Stimulated activated CD4-positive, alpha-beta T cell treated with anti-CD3 and anti-CD28 coated beads, Interleukin-1b, Interleukin-23, amount 100 ng/mL, for 24 hours (primary cell): ENCODE measurements around the gene MATCAP1.
A peak's percentile ranks its signal among the peaks of the same experiment; 100 is the strongest.

Source experiments
- DNase-seq, 4 experiments: peaks; one replicate each; pipeline ENCODE4 v3.0.0-alpha.2; 2020; ENCODE audit warnings: low read depth in 4 of 4, low spot score in 1 of 4

The MATCAP1 gene

DNA sequence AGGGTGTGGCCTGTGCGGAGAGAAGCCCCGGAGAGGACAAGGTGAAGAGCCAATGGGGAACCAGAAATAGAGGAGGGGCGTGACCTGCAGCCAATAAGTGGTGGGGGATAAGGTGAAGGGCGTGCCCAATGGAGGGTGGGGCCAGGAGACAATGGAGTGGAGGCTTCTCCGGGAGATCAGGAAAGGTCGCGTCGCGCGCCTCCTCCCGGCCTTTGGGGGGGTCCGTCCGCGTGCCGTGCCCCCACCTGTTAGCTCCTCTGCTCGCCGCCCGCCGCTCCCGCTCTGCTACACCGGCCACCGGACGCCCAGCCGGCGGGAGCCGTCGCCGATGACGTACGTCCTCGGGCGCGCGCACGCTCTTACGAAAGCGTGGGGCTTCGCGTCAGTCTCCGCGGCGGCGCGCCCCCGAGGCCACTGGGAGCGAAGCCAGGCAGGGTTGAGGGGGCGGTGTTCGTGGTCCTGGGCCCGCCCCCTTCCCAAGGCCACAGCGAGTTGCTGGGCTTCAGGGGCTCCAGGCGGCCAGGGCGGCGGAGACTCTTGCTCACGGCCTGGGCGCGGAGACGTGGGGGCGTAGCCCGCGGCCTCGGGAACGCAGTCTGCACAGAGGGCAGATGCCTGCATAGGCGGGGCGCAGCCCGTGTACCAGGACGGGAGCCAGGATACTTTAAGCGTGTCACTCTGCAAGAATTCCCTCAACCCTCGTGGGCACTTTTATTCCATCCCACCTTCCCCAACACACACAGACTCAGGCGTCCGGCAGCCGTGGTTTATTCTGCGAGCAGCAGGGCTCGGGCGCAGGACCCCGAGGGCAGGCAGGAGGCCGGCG, at the start of gene MATCAP1:
MATCAP1 (minus strand) TSS at position 337 of the 826 bp plus-strand sequence. CDS start 3,353 bp downstream, outside the sequence.
- peak; percentile 72 to 91 (median 84) for DNase-seq

DNA sequence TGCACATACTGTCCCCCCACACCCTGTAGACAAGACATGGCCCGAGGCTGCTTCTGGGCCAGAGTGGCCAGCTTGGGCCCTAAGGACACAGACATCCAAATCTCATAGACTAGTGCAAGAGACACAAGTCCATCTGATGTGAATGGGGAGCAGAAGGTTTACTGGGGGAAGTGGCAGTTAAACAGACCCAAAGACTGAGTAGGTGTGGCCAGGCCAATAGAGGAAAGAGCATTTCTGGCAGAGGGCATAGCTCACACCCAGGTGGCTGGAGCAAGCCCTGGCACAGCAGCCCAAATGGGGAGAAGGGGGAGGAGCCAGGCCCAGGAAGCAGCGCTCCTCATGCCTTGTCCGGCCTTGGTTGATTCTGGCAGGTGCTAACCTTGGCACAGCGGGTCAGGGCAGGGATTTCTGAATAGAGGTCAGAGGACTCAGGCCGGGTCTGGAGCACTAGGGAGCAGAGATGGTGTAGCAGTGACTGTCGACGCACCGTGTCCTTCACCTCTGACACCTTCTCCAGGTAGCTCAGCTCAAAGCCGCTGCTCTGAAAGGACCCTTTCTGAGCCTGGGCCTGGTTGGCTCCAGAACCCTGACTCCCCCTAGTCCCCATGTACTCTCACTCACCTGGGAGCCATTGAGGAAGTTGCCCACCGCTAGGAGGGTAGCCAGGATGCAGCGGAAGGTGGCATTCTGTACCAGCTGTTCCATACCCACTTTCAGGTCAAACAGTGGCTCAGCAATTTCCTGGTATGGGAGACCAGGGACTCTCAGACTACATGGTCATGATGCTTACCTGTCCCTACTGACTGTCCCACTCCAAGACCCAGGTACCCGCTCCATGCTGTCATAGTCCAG, 47.3 kb upstream of the MATCAP1 start:
- no peak for DNase-seq

DNA sequence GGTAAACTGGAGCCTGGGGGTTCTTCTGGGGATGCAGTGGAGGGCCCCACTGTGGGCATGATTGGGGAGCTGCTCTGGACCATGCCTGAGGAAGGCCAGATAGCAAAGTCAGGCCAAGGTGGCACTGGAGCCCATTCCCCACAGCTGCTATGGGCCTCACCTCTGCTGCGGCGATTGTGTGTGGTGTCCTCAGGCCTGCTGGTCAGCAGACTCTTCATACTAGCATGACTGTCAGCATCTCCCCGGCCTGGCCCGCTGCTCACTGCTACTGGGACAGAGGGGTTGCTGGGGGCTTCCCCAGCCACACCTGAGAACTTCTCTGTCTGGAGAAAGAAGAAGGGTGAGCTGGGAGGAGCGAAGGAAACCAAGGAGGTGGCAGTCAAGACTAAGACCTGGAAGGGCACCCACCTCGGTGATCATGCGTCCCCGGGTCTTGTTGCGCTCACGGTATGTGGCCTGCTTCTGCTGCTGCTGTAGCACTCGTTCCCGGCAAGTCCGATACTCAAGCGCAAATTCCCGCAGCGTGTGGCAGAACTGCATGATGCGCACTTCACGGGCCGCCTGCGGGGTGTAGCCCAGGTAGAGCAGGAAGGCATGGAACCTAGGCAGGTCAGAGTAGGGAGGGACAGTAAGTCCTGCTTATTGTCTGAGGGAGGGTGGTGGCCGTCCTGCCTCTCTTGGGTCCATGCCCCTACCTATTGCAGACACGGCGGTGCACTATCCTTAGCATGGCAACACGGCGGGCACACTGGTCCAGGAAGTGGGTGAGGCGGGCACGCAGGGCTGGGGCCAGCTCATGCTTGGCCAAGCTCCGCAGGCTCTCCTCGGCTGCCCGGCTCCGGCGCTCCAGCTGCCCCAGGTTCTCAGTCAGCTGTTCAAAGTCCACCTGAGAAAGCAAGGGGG, 46.4 kb upstream of the MATCAP1 start:
- no peak for DNase-seq

DNA sequence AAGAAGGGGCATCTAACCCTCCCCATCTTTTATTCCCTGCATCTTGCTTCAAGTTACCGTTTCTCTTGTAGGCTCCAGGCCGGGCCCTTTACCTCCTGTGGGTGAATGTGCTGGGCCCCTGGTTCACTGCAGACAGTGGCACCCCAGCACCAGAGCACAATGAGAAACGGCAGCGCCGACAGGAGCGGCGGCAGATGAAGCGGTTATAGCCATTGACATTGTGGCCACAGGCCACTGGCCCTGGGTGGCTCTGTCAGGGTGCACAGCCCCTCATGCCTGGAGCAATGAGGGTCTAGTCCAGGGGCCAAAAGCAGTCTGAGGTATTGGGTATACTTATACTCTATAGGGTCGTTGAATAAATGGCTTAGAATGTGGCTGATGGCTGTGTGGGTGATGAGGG, 45.1 kb upstream of the MATCAP1 start:
- no peak for DNase-seq

DNA sequence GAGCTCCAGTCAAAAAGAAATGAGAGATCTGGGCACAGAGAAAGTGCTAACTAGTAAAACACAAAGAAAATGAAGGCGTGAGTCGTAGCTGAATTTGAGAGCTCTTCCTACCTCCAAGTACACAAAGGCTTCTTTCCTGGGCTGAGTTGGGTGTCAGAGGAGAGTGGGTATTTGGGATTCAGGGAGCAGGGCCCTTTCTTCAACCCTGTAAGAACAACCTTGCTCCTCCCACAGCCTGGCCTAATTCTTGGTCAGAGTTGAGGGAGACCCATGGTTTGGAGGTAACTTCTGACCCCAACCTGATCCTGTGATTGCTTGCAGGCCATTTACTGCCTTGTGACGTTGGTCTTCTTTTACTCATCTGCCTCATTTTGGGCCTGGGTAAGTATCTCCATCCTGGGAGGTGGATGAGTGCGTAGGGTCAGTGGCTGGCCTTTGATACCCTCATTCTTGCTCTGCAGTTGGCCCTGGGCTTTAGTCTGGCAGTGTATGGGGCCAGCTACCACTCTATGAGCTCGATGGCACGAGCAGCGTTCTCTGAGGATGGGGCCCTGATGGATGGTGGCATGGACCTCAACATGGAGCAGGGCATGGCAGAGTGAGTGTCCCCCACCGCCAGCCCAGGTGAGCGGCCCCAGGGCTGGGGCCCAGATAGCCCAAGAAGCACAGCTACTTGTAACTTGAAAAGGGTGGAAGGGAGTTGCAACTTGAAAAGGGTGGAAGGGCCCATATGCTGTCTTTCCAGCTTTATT, 44.4 kb upstream of the MATCAP1 start:
- DNase-seq = no peak

DNA sequence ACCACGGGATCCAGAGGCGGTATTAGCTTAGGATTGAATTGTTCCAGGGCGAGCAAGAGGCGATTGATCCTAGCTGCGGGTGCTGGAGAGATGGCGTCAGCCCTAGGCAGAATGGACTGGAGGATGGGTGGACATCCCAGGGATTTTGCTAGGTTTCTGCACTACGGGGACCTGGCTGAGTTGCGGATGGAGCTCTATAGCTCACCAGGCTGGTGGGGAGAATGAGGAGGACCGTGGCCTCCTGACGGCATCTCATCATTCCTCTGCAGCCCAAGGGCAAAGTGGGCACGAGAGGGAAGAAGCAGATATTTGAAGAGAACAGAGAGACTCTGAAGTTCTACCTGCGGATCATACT, 43.8 kb upstream of the MATCAP1 start:
- no peak for DNase-seq

DNA sequence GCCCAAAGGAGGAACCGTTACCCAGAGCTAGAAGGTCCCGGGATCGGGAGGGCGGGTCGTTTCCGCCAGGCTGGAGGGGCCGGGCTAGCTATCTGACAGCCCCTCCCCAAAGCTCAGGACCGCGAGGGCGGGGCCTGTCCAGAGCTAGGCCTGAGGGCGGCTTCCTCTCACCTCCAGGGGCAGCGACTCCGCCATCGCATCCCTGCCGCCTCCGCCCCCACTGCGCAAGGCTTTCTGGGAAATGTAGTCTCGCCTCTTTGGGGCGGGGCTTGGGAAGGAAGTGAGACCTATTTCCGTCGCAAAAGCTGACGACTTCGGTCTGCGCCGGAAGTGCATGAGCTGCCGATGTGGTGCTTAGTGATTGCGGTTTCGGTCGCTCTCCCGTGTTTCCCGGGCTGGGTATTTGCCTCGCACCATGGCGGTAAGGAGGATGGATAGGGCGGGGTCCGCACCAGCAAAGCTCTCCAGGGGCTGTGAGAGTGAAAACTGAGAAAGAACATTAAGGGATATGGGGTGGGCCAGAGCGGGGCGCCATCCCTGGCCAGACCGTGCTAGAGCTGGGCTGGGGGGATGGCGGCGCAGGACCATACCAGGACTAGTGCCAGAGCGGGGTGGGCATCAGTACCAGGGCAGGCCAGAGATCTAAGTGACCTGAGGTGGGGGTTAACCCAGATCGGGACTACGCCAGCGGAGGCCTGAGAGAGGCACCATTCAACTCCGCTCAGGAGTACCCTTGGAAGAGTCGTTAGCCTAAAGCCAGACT, 43.2 kb upstream of the MATCAP1 start, which contains the start of gene TMEM208:
TMEM208 (plus strand) TSS at position 327 of the 763 bp plus-strand sequence; CDS start at position 416, 89 bp downstream.
- DNase-seq = peak; percentile 92 to 98 (median 97)

DNA sequence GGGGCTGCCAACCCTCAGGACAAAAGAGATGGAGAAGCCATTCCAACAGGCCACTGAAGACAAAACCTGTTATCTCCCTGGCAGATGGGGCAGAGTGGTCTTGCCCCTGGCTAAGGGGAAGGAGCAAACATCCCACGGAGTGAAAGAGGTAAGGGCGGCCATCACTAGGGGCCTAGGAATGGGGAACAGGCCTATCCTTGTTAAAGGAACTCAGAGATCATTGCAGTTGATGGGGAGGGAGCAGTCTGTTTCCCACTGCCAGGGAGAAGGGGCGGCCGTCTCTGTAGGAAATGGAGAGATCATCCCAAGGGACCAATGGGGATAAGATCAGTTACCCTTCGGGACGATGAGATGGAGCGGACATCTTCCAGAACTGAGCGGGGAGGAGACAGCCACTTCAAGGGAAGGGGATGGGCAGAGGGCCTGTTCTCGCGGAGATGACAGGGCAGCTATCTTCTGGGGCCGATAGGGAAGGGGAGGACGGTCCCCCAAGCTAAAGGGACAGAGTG, 42.6 kb upstream of the MATCAP1 start:
- DNase-seq = no peak

DNA sequence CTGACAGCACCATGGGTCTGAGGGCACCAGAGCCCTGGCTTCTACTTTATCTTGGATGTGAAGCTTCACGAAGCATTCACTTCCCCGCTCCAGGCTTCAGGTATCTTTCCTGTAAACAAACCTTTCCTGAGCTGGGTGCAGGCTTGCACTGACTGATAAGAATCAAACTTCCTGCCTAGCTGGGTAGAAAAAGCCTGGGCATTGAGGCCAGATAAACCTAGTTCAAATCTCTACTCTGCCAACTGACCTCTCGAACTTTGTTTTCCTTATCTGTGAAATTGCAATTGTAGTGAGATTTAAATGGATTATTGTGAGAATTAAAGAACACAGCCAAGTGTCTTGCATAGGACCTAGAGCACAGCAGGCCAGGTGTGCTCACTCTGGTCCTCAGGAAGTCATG, 40.2 kb upstream of the MATCAP1 start:
- no peak for DNase-seq

DNA sequence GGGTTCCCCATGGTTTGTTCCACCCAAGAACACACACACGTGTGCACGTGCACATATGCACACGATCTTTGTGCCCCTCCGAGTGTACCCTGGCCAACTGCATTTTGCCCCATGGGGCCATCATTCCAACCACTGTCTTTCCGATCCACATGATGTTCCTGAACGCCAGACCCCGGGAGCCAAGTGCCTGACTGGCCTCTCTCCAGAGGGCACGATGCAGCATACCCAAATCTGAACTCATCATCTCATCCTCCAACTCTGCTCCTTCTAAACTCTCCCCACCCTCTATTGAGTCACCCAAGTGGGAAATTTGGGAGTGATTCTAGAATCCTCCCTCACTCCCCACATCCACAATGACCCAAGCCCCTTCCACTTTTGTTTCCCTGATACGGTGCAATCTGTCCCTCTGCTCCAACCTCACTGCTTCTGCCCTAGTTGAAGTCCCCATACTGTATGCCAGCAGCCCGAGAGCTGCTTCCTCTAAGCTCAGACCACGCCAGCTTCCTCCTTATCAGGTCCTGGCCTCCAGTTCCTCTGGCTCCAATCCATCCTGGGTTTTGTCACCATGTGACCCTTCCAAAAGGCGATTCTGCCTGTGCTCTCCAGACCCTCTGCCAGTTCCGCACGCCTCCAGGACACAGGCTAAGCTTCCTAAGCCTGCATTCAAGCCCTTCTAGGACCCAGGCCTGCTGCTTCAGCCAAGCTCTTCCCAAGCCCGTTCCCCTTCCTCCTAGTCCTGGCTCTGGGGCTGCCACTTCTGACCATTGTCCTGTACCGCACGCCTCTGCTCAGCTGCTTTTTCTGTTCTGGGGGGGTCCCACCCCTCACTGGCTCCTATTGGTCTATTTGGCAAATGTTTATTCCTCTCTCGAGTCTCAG, 33.1 kb upstream of the MATCAP1 start:
- no peak for DNase-seq

DNA sequence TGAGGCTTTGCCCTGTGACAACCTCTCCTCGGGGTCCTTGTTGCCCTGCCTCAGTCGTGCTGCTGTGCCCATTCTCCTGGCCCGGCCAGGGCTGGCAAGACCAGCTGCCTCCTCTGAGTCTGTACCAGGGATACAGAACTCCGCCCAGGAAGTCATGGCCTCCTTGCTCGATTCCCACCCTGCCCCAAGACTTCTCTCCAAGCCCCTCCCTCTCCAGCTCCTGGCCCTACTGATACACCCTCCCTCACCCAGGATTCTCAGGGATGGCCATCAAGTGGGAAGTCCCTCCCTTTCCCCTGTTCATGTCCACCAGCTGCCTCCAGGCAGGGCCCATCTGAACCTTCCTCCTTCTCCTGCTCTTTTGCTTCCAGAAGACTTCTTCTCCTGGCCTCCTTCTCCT, 31.9 kb upstream of the MATCAP1 start:
- no peak for DNase-seq

DNA sequence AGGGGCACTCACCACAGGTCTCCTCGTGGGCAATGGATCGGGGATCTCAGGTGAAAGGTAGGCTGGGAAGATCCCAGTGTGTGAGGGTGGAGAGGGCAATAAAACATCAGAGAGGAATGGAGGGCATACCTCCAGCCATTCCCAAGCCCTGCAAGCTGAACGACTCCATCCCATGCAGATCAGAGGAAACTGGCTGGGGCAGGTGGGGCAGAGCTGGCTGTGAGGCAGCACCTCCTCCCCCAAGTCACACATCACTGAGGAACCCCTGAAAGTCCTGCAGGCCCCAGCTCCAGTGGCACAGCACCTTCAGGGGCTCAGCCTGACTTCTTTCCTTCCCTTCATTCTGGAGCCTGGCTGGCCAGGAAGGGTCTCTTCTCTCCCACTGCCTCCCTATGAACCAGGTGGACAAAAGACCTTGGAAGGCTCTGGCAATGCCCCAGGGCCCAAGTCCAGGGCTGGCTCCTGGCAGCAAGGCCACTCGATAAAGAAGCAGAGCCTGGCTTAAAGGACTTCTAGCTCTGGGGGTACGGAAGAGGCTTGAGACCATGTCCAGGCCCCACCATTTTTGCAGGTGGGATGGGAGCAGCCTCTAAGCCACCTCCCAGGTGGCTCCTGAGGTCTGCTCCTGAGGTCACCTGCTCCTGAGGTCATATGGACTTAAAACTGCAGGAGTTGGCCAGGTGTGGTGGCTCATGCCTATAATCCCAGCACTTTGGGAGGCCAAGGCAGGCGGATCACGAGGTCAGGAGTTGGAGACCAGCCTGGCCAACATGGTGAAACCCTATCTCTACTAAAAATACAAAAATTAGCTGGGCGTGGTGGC, 29.6 kb upstream of the MATCAP1 start:
- no peak for DNase-seq

DNA sequence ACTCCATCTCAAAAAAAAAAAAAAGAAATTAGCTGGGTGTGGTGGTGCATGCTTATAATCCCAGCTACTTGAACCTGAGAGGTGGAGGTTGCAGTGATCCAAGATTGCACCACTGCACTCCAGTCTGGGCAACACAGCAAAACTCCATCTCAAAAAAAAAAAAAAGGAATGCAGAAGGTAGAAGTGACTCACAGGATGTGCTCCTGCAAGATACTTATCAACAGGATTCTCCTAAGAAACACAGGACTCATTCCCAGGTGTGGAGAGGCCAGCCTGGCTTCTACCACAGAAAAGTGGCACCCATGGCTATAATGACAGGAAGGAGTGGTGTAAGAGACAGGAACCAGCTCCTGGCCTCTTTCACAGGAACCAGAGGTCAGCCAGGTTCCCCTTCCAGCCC, 29.0 kb upstream of the MATCAP1 start:
- DNase-seq = no peak

DNA sequence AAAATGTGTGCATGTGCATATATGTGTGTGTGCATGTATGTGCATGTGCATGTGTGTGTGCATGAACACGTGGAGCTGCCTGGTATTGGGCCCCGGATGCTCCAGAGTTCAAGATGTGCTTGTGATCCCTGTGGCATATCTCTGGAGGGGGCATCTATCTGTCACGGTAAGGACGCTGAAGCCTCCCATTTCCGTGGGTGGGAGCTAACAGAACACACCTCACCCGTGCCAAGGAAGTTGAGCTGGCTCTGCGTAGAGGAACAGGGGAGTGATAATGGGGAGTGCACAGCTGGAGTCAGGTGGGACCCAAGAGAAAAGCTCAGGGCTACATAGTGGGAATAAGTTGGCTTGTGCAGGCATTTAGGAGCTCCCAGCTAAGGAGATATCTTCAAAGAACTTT, 27.9 kb upstream of the MATCAP1 start:
- no peak for DNase-seq

DNA sequence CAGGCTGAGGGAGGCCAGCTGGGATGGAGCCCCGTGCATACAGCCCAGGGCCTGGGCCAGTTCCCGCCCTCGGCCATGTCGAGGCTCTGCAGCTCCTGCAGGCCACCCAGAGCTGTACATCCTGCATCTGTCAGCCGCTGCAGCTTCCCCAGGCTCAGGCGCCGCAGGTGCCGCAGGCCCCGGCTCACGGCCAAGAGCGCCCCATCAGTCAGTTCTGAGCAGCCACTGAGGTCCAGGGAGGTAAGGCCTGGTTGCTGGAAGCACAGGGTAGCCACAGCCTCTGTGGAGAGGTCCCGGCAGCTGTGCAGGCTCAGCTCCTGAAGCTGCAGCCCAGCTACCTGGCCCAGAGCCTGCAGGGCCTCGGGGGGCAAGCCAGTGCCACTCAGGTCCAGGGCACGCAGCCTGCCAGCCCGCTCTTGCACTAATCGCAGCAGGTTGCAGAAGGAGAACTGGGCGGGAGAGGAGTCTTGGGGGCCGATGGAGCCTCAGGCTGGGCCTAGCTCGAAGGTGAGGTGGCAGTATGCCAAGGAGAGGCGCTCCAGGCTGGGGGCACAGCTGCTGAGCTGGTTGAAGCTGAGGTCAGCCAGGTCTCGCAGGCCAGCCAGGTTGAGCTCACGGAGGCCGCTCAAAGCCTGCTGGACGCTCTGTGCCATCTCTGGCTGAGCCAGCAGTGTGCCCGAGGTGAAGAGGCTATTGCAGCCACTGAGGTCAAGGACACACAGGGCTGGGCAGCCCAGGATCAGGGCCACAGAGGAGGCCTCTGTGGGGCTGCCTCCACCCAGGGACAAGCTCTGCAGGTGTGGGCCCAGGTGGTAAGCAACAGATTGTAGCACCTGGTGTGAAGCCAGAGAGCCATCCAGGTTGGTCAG, 26.5 kb upstream of the MATCAP1 start:
- no peak for DNase-seq

DNA sequence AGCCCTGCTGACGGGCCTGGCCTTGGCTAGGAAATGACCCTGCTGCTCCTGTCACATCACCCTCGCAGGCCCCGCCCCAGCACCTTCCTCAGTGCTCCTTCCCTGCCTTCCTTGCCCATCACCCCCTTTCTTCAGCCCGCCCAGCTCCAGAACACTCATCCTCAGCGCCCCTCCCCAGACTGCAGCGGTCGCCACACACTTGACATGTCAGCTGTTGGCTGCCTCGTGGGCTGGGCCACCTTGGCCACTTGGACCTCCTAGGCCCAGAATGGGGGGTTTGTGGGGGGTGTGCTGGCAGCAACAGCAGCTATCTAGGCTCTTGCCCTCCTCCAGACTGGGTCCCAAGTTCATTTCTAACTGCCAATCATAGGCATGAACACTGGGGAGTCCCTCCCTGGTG, 25.8 kb upstream of the MATCAP1 start:
- no peak for DNase-seq
